NB4 (cell line): Measurements from ENCODE around the gene TNNT3.

Source experiments
- DNase-seq: peaks from one replicate; pipeline ENCODE4 v3.0.0; 2010; ENCODE audit warnings: low read depth
- H3K4me3 ChIP-seq: one replicate; pipeline ENCODE4 v1.5.1; 2011; ENCODE audit warnings: mild to moderate bottlenecking, low read depth, low read length, moderate library complexity
- MYC ChIP-seq: IDR thresholded peaks from 2 replicates; pipeline ENCODE4 v1.6.1; 2011; ENCODE audit warnings: low read depth, low read length
- POLR2A ChIP-seq: IDR thresholded peaks from 2 replicates; pipeline ENCODE4 v1.6.1; 2011; ENCODE audit warnings: mild to moderate bottlenecking; ENCODE audit not compliant: insufficient read length; ENCODE audit errors: extremely low read depth
- TF ChIP-seq, protein P1 (sequence below): IDR thresholded peaks from one replicate; pipeline ENCODE4 v1.5.1; 2012; ENCODE audit warnings: low read depth, low read length
- TF ChIP-seq, protein P2 (sequence below): IDR thresholded peaks from 2 replicates; pipeline ENCODE4 v1.6.1; 2011; ENCODE audit warnings: low read depth, low read length

Gene TNNT3

DNA sequence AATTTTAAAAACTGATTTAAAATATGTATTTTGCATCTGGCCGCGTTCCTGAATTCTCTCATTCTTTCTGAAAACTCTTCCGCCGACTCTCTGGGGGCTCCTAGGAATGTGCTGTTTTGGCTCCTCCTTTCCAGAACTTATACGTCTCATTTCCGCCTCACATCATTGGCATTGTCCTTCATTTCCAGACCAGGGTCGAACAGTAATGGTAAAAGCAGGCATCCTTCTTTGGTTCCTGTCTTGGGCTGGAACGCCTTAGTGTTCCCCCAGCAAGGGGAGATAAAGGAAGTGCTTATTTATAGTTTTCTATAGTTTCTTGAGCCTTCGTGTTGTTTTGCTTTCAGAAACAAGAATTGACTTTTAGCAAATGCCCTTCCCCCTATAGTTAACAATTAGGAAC lies 10.9 kb upstream of the TNNT3 start:
- TF ChIP-seq MYC (no peak), POLR2A (no peak)
- TF ChIP-seq, protein P1, sequence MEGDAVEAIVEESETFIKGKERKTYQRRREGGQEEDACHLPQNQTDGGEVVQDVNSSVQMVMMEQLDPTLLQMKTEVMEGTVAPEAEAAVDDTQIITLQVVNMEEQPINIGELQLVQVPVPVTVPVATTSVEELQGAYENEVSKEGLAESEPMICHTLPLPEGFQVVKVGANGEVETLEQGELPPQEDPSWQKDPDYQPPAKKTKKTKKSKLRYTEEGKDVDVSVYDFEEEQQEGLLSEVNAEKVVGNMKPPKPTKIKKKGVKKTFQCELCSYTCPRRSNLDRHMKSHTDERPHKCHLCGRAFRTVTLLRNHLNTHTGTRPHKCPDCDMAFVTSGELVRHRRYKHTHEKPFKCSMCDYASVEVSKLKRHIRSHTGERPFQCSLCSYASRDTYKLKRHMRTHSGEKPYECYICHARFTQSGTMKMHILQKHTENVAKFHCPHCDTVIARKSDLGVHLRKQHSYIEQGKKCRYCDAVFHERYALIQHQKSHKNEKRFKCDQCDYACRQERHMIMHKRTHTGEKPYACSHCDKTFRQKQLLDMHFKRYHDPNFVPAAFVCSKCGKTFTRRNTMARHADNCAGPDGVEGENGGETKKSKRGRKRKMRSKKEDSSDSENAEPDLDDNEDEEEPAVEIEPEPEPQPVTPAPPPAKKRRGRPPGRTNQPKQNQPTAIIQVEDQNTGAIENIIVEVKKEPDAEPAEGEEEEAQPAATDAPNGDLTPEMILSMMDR: no peak
- TF ChIP-seq, protein P2, sequence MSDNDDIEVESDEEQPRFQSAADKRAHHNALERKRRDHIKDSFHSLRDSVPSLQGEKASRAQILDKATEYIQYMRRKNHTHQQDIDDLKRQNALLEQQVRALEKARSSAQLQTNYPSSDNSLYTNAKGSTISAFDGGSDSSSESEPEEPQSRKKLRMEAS: no peak

DNA sequence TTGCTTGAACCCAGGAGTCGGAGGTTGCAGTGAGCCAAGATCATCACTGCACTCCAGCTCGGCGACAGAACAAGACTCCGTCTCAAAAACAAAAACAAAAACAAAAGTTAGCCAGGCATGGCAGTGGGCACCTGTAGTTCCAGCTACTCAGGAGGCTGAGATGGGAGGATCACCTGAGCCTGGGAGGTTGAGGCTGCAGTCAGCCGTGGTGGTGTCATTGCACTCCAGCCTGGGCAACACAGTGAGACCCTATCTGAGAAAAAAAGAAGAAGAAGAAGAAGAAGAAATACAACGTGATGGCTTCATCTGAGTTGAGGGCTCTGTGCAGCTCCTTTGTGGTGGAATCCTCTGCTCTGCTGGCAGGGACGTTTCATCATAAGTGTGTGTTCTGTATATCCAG lies 10.0 kb upstream of the TNNT3 start:
- DNase-seq: no peak
- no peak overlapping the region for H3K4me3 ChIP-seq
- TF ChIP-seq MYC: no peak
- TF ChIP-seq, protein P1: no peak
- TF ChIP-seq, protein P2: no peak
- no peak for TF ChIP-seq POLR2A

More for the DNA sequence above, 10.9 kb upstream of the TNNT3 start:
- no peak for DNase-seq
- H3K4me3 ChIP-seq: no peak overlapping the region

DNA sequence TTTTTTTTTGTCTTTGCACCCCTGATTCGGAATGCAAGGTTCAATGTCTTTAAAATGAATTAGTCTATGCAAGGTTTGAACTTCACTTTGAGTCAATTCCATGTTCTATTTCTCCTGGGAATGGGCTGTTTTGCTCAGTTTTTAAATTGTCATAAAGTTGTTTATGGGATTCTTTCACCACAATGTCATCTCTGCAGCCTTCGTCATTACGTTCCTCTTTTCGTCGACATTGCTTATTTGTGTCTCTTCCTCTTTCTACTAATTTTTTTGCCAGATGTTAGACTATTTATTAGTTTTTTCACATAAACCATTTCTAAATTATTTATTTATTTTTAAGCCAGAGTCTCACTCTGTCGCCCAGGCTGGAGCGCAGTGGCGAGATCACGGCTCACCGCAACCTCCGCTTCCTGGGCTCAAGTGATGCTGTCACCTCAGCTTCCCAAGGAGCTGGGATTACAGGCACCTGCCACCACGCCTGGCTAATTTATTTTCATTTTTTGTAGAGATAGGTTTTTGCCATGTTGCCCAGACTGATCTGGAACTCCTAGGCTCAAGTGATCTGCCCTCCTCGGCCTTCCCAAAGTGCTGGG lies 7.1 kb upstream of the TNNT3 start:
- H3K4me3 ChIP-seq: no peak overlapping the region
- peak; percentile 41 for DNase-seq
- TF ChIP-seq POLR2A: no peak
- TF ChIP-seq, protein P1: no peak
- TF ChIP-seq, protein P2: no peak
- TF ChIP-seq MYC: no peak

DNA sequence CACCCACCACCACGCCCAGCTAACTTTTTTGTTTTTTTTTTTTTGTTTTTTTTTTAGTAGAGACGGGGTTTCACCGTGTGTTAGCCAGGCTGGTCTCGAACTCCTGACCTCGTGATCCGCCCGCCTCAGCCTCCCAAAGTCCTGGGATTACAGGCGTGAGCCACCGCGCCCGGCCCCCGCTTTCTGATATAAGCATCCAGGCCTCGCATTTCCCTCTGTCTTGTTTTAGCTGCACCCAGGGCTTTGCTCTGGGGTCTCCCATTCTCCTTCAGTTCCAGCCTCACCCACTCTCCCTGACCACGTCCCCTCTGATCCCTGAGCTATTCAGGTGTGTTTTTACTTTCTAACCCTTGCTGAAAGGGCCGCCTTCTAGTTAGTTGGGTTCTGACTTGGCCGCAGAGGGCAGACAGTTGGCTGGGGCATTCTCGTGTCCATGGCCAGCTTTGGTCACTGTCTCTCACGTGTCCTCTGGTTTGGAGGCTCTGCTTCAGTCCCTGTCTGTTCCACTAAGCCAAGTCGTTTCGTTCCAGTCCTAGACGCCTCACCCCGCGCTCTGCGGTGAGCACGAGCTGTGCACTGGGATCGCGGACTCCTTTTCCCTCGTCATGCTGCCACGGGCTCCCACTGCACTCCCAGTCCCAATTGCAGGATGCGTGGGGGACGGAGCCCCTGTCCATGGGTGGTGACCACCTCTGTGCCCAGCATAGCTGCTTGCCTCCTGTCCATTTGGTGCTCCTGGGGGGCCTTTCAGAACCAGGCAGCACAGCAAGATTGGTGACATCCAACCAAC lies 6.0 kb upstream of the TNNT3 start:
- TF ChIP-seq MYC (no peak), POLR2A (no peak)
- TF ChIP-seq, protein P1: no peak
- TF ChIP-seq, protein P2: no peak
- H3K4me3 ChIP-seq: no peak overlapping the region
- DNase-seq: no peak

DNA sequence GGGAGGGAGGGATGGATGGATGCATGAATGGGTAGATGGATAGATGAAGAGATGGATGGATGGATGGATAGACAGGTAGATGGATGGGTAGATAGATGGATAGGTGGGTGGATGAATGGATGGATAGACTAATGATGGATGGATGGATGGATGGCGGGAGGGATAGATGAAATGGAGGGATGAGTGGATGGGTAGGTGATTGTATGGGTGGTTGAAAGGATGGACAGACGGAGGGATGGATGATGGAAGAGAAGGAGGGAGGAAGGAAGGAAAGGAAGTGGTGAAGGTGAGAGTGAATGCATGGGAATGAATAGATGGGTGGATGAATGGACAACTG lies 3.7 kb upstream of the TNNT3 start:
- TF ChIP-seq POLR2A (no peak), MYC (no peak)
- TF ChIP-seq, protein P1: no peak
- TF ChIP-seq, protein P2: no peak
- no peak overlapping the region for H3K4me3 ChIP-seq
- no peak for DNase-seq
